ENCODE data around the gene VMO1.

Gene VMO1

DNA sequence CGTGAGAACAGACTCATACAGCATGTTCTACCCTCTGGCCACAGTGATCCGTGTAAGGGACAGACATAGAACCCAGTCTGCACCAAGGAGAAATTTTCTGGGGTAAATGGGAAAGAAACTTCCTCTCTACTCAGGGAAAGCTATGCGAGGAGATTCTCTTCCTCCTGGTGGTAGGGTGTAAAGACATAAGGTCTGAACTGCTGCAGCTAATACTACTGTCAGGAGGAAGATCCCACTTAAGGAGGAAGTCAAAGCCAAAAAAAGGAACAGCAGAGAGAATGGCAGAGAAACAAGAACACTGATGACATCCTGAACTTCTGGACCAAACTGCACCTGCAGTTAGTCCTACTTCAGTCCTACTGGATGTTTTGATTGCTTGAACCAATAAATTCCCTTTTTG is 21.6 kb downstream of the VMO1 start:
- no peak for DNase-seq (ENCODE audit: low read depth in 2 of 2)

DNA sequence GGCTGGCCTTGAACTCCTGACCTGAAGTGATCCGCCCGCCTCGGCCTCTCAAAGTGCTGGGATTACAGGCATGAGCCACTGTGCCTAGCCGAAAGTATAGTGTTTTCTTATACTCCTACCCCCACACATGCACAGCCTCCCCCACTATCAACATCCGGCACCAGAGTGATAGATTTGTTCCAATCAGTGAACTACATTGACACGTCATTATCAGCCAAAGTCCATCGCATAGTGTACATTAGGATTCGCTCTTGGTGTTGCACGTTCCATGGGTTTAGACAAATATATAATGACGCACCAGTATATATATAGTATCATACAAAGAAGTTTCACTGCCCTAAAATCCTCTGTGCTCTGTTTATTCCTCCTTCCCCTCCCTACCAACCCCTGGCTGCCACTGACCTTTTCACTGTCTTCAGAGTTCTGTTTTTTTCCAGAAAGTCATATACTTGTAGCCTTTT is 26.4 kb downstream of the VMO1 start:
- DNase-seq (ENCODE audit: low read depth in 2 of 2), result no peak

DNA sequence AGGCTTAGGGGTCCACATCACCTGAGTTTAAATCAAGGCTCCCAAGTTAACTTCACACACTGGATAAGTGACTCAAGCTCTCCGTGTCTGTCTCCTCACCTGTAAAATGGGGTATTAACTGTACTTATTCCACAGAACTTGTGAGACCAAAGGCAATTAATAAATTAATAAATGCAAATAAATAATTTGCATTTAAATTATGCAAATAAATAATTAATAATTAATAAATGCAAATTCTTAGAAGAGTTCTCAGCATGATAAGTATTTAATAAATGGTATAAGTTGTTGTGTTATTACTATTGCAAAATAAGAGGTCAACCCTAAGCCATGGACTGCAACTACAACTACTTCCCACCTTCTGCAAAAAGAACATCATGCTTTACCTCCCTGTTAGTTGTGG is 32.8 kb downstream of the VMO1 start:
- DNase-seq (ENCODE audit: low read depth in 2 of 2), result no peak

DNA sequence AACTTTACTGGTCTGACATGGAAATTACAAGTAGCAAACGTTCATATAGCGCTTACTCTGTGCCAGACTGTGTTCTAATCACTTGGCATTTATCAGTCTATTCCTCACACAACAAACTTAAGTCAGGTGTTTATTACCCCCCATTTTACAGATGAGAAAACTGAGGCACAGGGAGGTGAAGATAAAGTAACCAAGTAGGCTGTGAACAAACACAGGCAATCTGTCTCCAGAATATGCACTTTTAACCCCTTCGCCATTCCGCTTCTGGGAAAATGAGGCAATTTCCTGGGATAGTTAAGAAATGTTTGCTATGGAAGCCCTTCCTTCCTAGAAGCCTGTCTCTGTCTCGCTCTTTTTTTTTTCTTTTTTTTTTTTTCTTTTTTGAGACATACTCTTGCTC is 34.2 kb downstream of the VMO1 start:
- no peak for DNase-seq (ENCODE audit: low read depth in 2 of 2)

DNA sequence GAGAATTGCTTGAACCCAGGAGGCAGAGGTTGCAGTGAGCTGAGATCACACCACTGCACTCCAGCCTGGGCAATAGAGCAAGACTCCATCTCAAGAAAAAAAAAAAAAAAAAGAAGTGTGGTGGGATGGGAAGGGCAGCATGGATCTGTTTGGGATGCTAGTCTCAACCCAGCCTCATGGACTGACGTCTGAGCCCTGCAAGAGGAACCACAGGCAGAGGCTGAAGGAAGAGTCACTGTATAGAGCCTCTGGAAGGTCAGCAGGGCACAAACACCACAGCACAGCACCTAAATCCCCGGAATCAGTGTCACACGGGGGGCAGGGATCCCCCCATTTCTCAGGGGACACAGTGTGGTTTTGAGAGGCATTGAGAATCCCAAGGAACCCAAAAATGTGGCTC is 35.6 kb downstream of the VMO1 start:
- no peak for DNase-seq (ENCODE audit: low read depth in 2 of 2)

DNA sequence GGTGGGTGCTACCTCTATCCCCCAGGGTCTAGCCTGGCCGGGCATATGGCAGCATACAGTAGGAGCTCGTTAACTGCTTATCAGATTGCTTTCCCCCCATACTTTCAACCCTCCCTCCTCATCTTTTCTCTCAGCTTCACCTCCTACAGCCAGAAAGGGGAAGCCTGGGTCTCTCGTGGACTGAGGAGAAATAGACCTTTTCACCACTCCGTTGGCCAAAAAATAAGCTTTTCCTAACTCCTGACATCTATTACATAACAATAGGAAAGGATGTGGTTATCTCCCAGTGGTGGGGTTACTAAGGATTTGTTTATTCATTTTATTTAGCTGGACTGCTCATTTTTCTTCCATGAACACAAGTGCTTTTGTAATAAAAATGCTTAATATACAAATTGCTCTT is 37.5 kb downstream of the VMO1 start:
- DNase-seq (ENCODE audit: low read depth in 2 of 2), result no peak

DNA sequence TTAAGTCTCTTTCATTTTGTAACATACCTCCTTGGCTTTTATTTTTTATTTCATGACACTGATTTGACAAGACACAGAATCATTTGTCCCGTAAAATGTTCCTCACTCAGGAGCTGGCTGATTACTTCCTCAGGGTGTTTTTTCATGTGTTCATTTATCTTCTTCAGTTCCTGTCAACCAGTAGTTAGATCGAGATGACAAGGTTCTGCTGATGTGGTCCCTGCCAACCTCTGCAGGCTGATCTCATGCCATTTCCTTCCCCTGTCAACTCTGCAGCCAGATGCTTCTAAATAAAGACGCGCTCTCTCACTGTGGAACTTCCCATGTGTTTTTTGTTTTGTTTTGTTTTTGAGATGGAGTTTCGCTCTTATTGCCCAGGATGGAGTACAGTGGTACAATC is 38.3 kb downstream of the VMO1 start:
- DNase-seq (ENCODE audit: low read depth in 2 of 2), result no peak

DNA sequence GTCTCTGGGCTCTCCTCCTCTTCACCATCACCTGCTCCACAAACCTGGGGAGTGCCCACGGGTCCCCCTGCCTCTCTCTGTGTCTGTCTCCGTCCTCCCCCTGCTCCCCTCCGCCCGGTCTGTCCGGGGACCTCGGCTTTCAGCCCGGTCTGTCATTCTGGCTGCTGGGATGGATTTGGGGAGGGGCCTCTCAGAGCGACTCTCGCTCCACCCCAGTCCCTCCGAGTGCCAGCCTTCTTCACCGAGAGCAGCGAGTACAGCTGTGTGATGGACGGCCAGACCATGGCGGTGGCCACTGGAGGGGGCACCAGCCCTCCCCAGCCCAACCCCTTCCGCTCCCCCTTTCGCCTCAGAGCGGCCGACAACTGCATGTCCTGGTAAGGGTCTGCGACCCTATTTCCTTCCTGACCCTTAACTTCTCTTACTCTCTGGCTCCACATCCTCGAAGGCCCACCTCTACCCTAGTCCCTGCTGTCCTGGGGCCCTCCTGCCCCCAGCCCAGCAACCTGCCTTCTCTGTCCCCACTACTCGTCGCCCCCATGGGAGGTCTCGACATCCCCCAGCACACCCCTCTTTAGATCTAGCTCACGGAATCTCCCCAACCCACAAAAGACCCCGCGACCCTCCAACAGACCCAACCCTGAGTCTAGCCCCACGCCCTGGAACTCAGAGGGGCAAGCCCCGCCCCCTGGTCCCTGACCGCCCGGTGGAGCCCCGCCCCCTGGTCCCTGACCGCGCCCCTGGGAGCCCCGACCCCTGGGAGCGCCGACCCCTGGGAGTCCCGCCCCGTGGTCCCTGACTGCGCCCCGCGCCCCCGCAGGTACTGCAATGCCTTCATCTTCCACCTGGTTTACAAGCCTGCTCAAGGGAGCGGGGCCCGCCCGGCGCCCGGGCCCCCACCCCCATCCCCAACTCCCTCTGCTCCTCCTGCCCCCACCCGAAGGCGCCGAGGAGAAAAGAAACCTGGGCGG is 40.9 kb downstream of the VMO1 start:
- no peak for DNase-seq (ENCODE audit: low read depth in 2 of 2)

DNA sequence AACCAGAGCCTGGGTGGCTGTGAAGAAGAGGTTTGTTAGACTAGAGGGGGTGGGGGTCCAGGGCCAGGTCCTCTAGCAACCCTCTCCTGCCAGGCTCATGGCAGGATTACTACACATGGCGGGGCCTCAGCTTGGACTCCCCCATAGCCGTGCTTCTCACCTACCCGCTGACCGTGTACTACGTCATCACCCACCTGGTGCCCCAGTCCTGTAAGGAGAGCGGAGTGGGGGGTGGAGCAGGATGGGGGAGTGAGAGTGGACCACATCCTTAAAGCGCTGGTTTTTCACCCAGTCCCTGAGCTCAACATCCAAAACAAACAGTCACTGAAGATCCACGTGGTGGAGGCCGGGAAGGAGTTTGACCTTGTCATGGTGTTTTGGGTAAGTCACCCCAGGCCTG is 42.3 kb downstream of the VMO1 start:
- no peak for DNase-seq (ENCODE audit: low read depth in 2 of 2)

DNA sequence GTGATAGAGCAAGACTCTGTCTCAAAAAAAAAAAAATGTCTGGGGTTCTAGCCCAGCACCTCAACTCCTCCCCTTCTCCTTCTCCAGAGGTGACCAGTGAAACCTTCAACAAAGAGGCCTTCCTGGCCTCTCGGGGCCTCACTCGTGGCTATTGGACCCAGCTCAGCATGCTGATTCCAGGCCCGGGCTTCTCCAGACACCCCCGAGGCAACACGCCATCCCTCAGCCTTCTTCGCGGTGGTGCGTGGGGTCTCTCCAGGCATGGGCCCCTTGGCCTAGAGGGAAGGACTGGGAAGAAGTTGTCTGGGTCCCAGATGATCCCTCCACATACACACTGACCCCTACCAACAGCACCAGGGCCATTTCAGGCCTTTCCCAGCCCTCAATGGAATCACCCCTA is 42.9 kb downstream of the VMO1 start:
- DNase-seq (ENCODE audit: low read depth in 2 of 2), result no peak

DNA sequence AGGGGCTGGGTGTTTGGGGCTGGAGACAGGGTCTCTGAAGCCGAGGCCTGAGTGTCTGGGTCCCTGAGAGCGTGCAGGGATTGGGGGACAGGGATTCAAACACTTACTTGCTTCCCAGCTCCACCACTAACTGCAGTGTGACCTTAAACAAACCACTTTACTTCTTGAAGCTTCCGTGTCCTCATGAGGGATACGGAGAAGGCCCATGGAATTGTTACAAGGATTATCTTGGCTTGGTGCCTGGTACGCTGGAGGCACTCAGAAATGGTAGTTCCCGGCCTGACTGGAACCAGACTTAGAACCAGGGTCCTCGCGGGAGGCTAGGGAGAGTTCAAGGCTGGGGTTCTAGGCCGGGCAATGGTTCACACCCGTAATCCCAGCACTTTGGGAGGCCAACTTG is 43.5 kb downstream of the VMO1 start:
- no peak for DNase-seq (ENCODE audit: low read depth in 2 of 2)

DNA sequence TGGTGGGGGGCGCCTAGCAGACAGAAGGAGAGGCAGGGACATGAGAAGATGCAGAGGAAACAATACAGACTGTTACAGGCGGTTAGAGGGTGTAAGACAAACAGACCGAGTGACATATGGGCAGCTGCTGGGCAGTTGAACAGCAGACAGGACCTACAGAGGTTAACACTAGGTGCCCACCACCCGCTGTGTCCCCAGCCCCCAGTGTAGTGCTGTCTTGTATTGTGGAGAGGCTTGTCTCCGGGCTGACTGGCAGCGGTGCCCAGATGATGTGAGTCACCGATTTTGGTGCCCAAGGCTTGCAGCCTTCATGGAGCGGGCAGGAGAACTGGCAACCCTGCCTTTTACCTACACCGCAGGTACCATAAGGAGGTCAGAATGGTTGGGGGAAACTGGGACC is 44.0 kb downstream of the VMO1 start:
- DNase-seq (ENCODE audit: low read depth in 2 of 2), result no peak

DNA sequence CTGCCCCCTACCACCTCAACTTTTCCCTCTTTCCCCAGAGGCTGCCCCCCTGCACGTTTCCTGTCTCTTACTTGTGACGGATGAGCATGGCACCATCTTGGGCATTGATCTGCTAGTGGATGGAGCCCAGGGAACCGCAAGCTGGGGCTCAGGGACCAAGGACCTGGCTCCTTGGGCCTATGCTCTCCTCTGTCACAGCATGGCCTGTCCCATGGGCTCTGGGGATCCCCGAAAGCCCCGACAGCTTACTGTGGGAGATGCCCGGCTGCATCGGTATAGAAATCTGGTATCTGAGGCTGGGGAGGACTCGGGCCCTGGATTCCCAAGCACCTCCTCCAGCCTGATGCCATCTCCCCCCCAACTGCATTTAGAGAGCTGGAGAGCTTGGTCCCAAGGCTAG is 44.6 kb downstream of the VMO1 start:
- DNase-seq (ENCODE audit: low read depth in 2 of 2), result no peak

DNA sequence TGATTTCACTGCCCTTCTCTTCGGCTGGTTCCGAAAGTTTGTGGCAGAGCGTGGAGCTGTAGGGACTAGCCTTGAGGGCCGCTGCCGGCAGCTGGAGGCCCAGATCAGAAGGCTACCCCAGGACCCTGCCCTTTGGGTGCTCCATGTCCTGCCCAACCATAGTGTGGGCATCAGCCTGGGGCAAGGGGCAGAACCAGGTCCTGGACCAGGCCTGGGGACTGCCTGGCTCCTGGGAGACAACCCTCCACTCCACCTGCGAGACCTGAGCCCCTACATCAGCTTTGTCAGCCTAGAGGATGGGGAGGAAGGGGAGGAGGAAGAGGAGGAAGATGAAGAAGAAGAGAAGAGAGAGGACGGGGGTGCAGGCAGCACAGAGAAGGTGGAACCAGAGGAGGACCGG is 45.6 kb downstream of the VMO1 start:
- no peak for DNase-seq (ENCODE audit: low read depth in 2 of 2)

DNA sequence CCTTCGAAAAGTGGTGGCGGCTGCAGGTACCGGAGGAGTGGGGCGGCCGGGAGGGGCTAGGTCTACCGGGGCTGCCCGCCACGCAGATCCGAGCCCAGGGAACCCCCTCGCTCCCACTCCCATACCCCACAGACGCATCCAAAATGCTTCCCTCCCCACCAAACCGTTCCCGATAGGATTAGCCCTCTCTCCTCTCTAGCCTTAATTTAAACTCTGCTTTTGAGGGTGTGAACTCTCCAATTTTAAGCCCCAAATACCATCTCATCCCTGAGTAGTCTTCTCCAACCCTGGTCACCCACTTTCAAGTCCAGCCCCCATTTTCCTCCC is 46.2 kb downstream of the VMO1 start:
- no peak for DNase-seq (ENCODE audit: low read depth in 2 of 2)

DNA sequence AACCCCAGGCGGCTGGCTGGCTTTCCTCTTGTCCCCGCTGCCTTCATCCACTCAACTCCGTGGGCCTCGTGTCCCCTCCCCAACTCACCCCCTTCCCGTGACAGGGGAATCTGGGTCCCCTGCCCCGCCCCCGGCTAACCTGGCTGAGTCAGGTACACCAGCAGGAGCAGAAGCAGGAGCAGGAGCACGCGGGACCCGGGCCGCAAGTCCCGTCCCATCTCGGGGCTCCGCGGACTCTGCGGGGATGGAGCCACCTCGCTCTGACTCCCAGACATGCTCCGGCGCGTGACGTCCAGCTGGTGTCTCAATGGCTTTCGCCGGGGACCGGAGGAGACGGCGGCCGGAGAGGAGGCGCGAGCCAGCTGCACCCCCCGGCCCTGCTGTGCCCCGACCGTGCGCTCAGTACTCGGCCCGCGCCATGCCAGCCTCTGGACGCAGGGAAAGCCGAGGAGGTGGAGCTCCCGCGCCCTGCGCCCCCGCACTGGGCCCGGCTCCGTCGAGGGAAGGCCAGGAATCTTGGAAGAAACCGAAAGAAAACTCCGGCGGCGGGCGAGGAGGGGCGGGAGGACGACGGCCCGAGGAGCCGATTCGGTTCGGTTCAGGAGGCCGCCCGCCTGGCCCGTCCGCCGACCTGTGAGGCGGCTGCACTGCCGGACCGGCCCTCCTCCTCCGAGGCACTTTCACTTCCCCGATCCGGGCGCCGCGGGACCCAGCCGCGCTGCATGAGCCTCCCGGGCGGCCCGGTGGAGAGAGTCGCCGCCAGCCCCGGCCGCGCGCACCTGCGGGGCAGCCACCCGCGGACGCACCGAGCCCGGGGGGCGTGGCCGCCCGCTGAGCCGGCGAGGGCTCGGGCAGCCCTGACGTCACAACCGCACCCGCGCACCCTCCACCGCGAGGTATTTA is 46.8 kb downstream of the VMO1 start, which contains the start of the genes CXCL16 and ZMYND15:
TSS of gene CXCL16 (minus strand) at position 807 of the 903 bp plus-strand sequence. CDS start at position 218, 589 bp downstream.
TSS of gene ZMYND15 (plus strand) at position 712 of the 903 bp plus-strand sequence. CDS start 716 bp downstream, outside the sequence.
- DNase-seq (ENCODE audit: low read depth in 2 of 2), result no peak

DNA sequence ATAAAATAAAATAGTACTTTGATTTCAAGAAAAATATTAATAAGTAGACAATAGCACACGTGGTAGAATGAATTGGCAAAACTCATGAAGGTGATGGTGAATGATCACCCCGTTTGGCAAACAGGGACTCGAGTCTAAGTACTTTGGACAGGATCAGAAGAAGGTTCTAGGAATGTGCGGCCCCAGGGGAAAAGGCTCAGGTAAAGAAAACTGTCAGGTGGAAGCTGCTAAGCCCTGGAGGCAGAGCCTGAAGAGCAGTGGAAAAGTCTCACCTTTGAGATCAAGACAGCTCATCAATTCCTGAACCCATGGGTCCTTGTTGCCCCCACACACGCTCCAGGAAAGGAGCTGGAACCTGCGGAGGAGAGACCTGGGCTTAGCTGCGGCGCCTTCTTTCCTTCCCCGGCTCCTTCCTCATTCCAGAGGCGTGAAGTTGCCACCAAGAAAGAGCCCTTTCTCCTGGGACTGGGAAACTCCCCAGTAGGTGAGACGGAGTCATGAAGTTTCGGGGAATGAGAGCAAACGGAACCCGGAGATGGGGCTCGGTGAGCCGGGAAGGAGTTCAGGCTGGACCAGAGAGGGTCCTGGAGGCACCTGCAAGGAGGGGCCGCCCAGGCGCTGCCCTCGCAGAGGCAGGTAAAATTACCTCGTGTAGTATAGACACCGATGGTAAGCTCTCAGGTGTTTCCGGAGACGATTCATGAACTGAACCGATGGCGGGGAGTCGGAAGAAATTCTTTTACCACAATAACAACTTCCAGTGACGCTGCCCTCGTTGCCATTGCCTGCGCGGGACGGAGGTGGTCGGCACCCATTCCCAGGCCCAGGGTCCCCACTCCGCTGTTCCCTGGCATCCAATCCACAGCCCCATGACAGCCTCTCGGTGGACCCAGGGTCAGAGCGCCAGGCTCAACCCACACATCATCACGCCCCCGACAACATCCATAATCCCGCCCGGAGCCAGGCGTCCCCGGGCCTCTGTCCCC is 47.7 kb downstream of the VMO1 start:
- no peak for DNase-seq (ENCODE audit: low read depth in 2 of 2)

DNA sequence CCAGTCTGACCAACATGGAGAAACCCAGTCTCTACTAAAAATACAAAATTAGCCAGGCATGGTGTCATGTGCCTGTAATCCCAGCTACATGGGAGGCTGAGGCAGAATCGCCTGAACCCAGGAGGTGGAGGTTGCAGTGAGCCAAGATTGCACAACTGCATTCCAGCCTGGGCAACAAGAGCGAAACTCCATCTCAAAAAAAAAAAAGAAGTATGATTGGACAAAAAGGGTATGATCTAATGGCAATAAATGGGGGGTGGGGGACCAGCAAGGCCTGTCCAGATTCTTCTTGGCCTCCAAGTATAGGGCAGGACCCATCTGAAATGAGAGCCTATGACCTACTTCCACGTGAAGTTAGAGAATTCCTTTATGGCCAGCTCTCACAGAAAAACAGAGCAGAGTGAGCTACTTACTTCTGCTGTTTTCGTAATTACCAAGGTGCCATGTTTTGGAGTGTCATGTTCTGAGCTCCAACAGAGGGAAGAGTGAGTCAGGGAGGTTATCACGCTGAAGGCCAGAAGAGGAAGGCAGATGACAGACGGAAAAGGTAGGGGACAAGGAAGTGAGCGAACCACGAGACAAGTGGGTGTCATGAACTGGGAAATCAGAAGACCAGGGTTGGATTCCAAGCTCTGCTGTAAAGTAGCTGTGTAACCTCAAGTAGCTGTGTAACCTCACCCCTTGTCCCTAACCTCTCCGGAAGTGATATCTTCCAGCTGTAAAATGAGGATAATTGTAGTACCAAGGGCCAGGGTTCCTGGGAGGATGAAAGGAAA is 50.1 kb downstream of the VMO1 start:
- no peak for DNase-seq (ENCODE audit: low read depth in 2 of 2)

Measured in fibroblast of skin of left biceps (primary cell).